ENCODE results near the gene ITPR2.

The ITPR2 gene

GRCh38 chr12:26728205-26729050 lies 104.6 kb downstream of the ITPR2 start:
- no peak for DNase-seq

GRCh38 chr12:26727482-26728204 lies 105.4 kb downstream of the ITPR2 start:
- no peak for DNase-seq

GRCh38 chr12:26726956-26727355 lies 106.0 kb downstream of the ITPR2 start:
- DNase-seq: no peak

- DNase-seq: no peak
Measured at GRCh38 chr12:26725276-26725916, 107.6 kb downstream of the ITPR2 start.

- no peak for DNase-seq
Measured at GRCh38 chr12:26724309-26724702, 108.7 kb downstream of the ITPR2 start.

- DNase-seq: no peak
Measured at GRCh38 chr12:26723379-26724308, 109.3 kb downstream of the ITPR2 start.

GRCh38 chr12:26721800-26722199 lies 111.2 kb downstream of the ITPR2 start:
- DNase-seq: no peak

- DNase-seq: no peak
Measured at GRCh38 chr12:26719852-26720251, 113.1 kb downstream of the ITPR2 start.

- no peak for DNase-seq
Measured at GRCh38 chr12:26717757-26718156, 115.2 kb downstream of the ITPR2 start.

GRCh38 chr12:26715232-26715631 lies 117.8 kb downstream of the ITPR2 start:
- no peak for DNase-seq

- no peak for DNase-seq
Measured at GRCh38 chr12:26713885-26714383, 119.1 kb downstream of the ITPR2 start.

- DNase-seq: no peak
Measured at GRCh38 chr12:26712892-26713291, 120.1 kb downstream of the ITPR2 start.

- DNase-seq: no peak
Measured at GRCh38 chr12:26711569-26711968, 121.4 kb downstream of the ITPR2 start.

GRCh38 chr12:26711072-26711471 lies 121.9 kb downstream of the ITPR2 start:
- no peak for DNase-seq

GRCh38 chr12:26705851-26706250 lies 127.1 kb downstream of the ITPR2 start:
- DNase-seq: no peak

- DNase-seq: no peak
Measured at GRCh38 chr12:26704684-26705460, 128.1 kb downstream of the ITPR2 start.

- no peak for DNase-seq
Measured at GRCh38 chr12:26704214-26704613, 128.8 kb downstream of the ITPR2 start.

GRCh38 chr12:26702741-26703140 lies 130.3 kb downstream of the ITPR2 start:
- no peak for DNase-seq

GRCh38 chr12:26701604-26702215 lies 131.3 kb downstream of the ITPR2 start:
- DNase-seq: no peak

GRCh38 chr12:26700430-26700829 lies 132.6 kb downstream of the ITPR2 start:
- no peak for DNase-seq

- DNase-seq: no peak
Measured at GRCh38 chr12:26699237-26699636, 133.8 kb downstream of the ITPR2 start.

Data from NK-92 treated with Interleukin-12 subunit alpha and Interleukin-12 subunit beta, amount 100 ng/mL, for 24 hours (cell line).